Psoas muscle (tissue), 8 donors: ENCODE results near the gene CSPG5. TPM values are rescaled to one million over a fixed set of nuclear protein-coding genes. Genes with fewer than 3 reads are reported as not detected.

ENCODE experiments used
- ATAC-seq, 4 donors: fragments of 200-7000 bp; cut with Tn5 transposase; one replicate each; pipeline ENCODE4 v1.9.1; 2020; ENCODE audit warnings: moderate library complexity in 3 of 4, mild to moderate bottlenecking in 2 of 4
- DNase-seq, 2 donors: peaks; one replicate each; pipeline ENCODE4 v3.0.0-alpha.2; 2020
- H3K27ac ChIP-seq: fragments of 200-600 bp; one replicate; pipeline ENCODE4 v1.8.0; 2022
- H3K27me3 ChIP-seq, 3 donors: fragments of 200-600 bp in 1 of 3; one replicate each; pipeline versions ENCODE4 v1.6.1 to v1.8.0; 2013 to 2022; ENCODE audit warnings: low read length in 2 of 3, mild to moderate bottlenecking in 2 of 3, moderate library complexity in 1 of 3; ENCODE audit not compliant: insufficient read depth in 3 of 3
- H3K36me3 ChIP-seq, 2 donors: fragments of 200-600 bp in 1 of 2; one replicate each; pipeline versions ENCODE4 v1.6.1 to v1.8.0; 2013 to 2022; ENCODE audit warnings: low read depth in 1 of 2, mild to moderate bottlenecking in 1 of 2, moderate library complexity in 1 of 2; ENCODE audit not compliant: insufficient read depth in 1 of 2
- H3K4me1 ChIP-seq: fragments of 200-600 bp; one replicate; pipeline ENCODE4 v1.8.0; 2022
- H3K4me3 ChIP-seq: fragments of 200-600 bp; one replicate; pipeline ENCODE4 v1.8.0; 2022; ENCODE audit warnings: mild to moderate bottlenecking
- H3K9me3 ChIP-seq: fragments of 200-600 bp; one replicate; pipeline ENCODE4 v1.8.0; 2022
- CTCF ChIP-seq: fragments of 200-600 bp; IDR thresholded peaks from one replicate; pipeline ENCODE4 v1.8.0; 2022; ENCODE audit warnings: antibody characterized with exemption
- WGBS, 3 donors: extraction: QIAGEN DNeasy Blood & Tissue Kit; methylation state at CpG; one replicate each; pipeline versions ENCODE4 v1.1.6 to v1.1.7; 2013; 5-methylcytosine and 5-hydroxymethylcytosine counted together
- intact Hi-C, 2 donors: fragments of 100-400 bp; cut with DNase I; formaldehyde crosslinking; loops; one replicate each; pipeline versions ENCODE4 v1.11.0 to v1.14.2; 2022
- polyA plus RNA-seq, 3 donors: library from polyadenylated mRNA; stranded (reverse); fragments of 200-250 nt; gene quantifications; one replicate each; pipeline ENCODE4 v1.2.3, GENCODE V29; 2013
- total RNA-seq, 4 donors: library from RNA; stranded (reverse); fragmentation: NEBNext Ultra II Directional in 2 of 4; extraction: Animal tissue kit (Norgen Biotek cat#: 25700) in 2 of 4; gene quantifications; one replicate each; pipeline versions ENCODE4 v1.2.1 to v1.2.4, GENCODE V29; 2021 to 2023
- donor health status: healthy with polysubstance abuse.
- donor health status: DM: no; HTN: no; CAD: no; lungs with moderate emphysema.
- donor health status: Bipolar disorder and iron deficiency.
- donor health status: healthy.
- donor health status: DM: yes; HTN: yes; CAD: no.
- donor health status: DM: no; HTN: no; CAD: no.
- donor health status: DM: no; HTN: no; CAD: no.
- donor health status: DM: yes; HTN: yes; CAD: no.

Gene CSPG5
- total and polyA plus RNA-seq, 7 donors, result 0.18 to 1.1 (median 0.28) TPM; not detected in 1

- ATAC-seq, result no peak
- Histone ChIP-seq H3K9me3 (no peaks in the 10 kb centered on the region), H3K36me3 (no peaks in the 10 kb centered on the region), H3K27me3 (no peaks in the 10 kb centered on the region), H3K4me1 (no peaks in the 10 kb centered on the region), H3K4me3 (no peak overlapping the region), H3K27ac (no peak overlapping the region)
- WGBS, 3 donors, result 87 to 92% (median 88%) methylated on average over 9 of the region's 9 CpGs
- intact Hi-C loops, result no loop called here
- no peak for TF ChIP-seq CTCF
- no peak for DNase-seq
Measured at GRCh38 chr3:47566667-47567066, 12.0 kb downstream of the CSPG5 start.

GRCh38 chr3:47565734-47566550, 12.7 kb downstream of the CSPG5 start:
- Histone ChIP-seq H3K4me3 (no peak overlapping the region), H3K27ac (no peak overlapping the region), H3K9me3 (no peaks in the 10 kb centered on the region), H3K36me3 (no peaks in the 10 kb centered on the region), H3K27me3 (no peaks in the 10 kb centered on the region), H3K4me1 (no peaks in the 10 kb centered on the region)
- no peak for TF ChIP-seq CTCF
- intact Hi-C loops, result no loop called here
- DNase-seq (no peak), ATAC-seq (no peak)
- 75 to 82% (median 77%) methylated on average over 19 of the region's 19 CpGs for WGBS, 3 donors

GRCh38 chr3:47556351-47556750, 22.3 kb downstream of the CSPG5 start:
- TF ChIP-seq CTCF, result no peak
- intact Hi-C loops, result no loop called here
- DNase-seq (no peak), ATAC-seq (no peak)
- WGBS, 3 donors, result 91 to 94% (median 93%) methylated on average over 2 of the region's 2 CpGs
- no peaks in the 10 kb centered on the region for H3K27me3 ChIP-seq
- H3K4me1 ChIP-seq, result no peaks in the 10 kb centered on the region
- H3K9me3 ChIP-seq, result no peaks in the 10 kb centered on the region
- no peaks in the 10 kb centered on the region for H3K36me3 ChIP-seq
- H3K27ac ChIP-seq, result no peak overlapping the region
- H3K4me3 ChIP-seq, result no peak overlapping the region

- intact Hi-C loops, result no loop called here
- WGBS, 3 donors, result 68 to 75% (median 71%) methylated on average over 6 of the region's 6 CpGs
- DNase-seq (no peak), ATAC-seq (no peak)
- TF ChIP-seq CTCF, result no peak
- Histone ChIP-seq H3K36me3 (no peaks in the 10 kb centered on the region), H3K4me3 (no peak overlapping the region), H3K9me3 (no peaks in the 10 kb centered on the region), H3K27ac (no peak overlapping the region), H3K4me1 (no peaks in the 10 kb centered on the region), H3K27me3 (no peaks in the 10 kb centered on the region)
Measured at GRCh38 chr3:47554335-47554734, 24.3 kb downstream of the CSPG5 start.

- H3K36me3 ChIP-seq, result no peaks in the 10 kb centered on the region
- H3K4me3 ChIP-seq, result no peak overlapping the region
- ATAC-seq, result no peak
- no peak for TF ChIP-seq CTCF
- no peaks in the 10 kb centered on the region for H3K9me3 ChIP-seq
- intact Hi-C loops, result no loop called here
- no peak for DNase-seq
- H3K4me1 ChIP-seq, result no peaks in the 10 kb centered on the region
- no peaks in the 10 kb centered on the region for H3K27me3 ChIP-seq
- H3K27ac ChIP-seq, result no peak overlapping the region
- WGBS, 3 donors, result 78 to 83% (median 81%) methylated on average over 7 of the region's 7 CpGs
Measured at GRCh38 chr3:47553407-47553806, 25.3 kb downstream of the CSPG5 start.
